Thoracic aorta (tissue), 2 donors: Measurements from ENCODE around the gene CACNA2D1. TPM values are rescaled to one million over a fixed set of nuclear protein-coding genes. Genes with fewer than 3 reads are reported as not detected.

Experiments
- ATAC-seq: fragments of 150-250 bp; one replicate; pipeline ENCODE4 v1.8.0; 2017; ENCODE audit warnings: low read depth; ENCODE audit not compliant: insufficient number of reproducible peaks, low FRiP score
- DNase-seq: peaks from one replicate; pipeline ENCODE4 v3.0.0-alpha.2; 2020; ENCODE audit warnings: low spot score
- H3K27ac ChIP-seq, 2 donors: fragments of 200-600 bp; sonication (generic); 1 replicate in 1 of 2; 2 replicates in 1 of 2; pipeline ENCODE4 v1.5.1; 2016; ENCODE audit warnings: mild to moderate bottlenecking in 2 of 2, moderate library complexity in 2 of 2
- H3K27me3 ChIP-seq: fragments of 200-600 bp; sonication (generic); replicated peaks from 2 replicates; pipeline ENCODE4 v1.6.0; 2016; ENCODE audit warnings: mild to moderate bottlenecking; ENCODE audit not compliant: insufficient read depth
- H3K36me3 ChIP-seq: fragments of 200-600 bp; sonication (generic); one replicate; pipeline ENCODE4 v1.5.1; 2016
- H3K4me1 ChIP-seq, 2 donors: fragments of 200-600 bp; sonication (generic); 1 replicate in 1 of 2; 2 replicates in 1 of 2; pipeline versions ENCODE4 v1.5.1 to v1.6.0; 2016; ENCODE audit warnings: low read depth in 2 of 2, mild to moderate bottlenecking in 1 of 2; ENCODE audit not compliant: control insufficient read depth in 1 of 2
- H3K4me3 ChIP-seq: fragments of 200-600 bp; sonication (generic); 2 replicates; pipeline ENCODE4 v1.5.1; 2016; ENCODE audit warnings: mild to moderate bottlenecking
- H3K9me3 ChIP-seq: fragments of 200-600 bp; sonication (generic); 2 replicates; pipeline ENCODE4 v1.5.1; 2016
- CTCF ChIP-seq: fragments of 200-600 bp; sonication (generic); IDR thresholded peaks from one replicate; pipeline ENCODE4 v1.5.1; 2019; ENCODE audit warnings: antibody characterized with exemption
- total RNA-seq, 2 donors: library from RNA; depleted of rRNA; stranded (reverse); fragments of >200 nt; gene quantifications; one replicate each; pipeline versions ENCODE4 v1.1.0 to v1.2.3, GENCODE V29; 2016

Gene CACNA2D1
- total RNA-seq, 2 donors from 2014 or later = 44.4 to 44.7 TPM

DNA sequence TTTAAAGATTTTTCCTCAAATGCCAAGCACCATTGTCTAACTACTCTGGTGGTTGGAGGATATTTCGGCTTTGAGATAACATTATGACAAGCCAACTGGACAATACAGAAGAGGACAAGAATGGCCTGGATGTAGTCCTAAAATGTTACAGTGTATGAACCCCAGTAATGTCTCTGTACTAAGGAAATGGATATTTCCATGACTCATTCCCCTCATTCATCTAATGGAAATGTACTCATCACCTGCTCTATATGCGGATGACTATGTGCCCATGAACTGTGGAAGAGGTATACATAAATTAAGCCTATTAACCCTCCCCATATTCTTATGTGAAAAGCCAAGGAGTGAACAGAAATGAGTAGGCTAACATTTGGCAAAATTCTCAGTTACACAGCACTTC, 207.9 kb downstream of the CACNA2D1 start:
- no peak overlapping the region for H3K27ac ChIP-seq
- H3K4me1 ChIP-seq = no peaks in the 10 kb centered on the region
- DNase-seq (no peak), ATAC-seq (no peak)
- H3K36me3 ChIP-seq = no peaks in the 10 kb centered on the region
- no peaks in the 10 kb centered on the region for H3K27me3 ChIP-seq
- no peak overlapping the region for H3K4me3 ChIP-seq
- H3K9me3 ChIP-seq = no peaks in the 10 kb centered on the region
- TF ChIP-seq CTCF = no peak

DNA sequence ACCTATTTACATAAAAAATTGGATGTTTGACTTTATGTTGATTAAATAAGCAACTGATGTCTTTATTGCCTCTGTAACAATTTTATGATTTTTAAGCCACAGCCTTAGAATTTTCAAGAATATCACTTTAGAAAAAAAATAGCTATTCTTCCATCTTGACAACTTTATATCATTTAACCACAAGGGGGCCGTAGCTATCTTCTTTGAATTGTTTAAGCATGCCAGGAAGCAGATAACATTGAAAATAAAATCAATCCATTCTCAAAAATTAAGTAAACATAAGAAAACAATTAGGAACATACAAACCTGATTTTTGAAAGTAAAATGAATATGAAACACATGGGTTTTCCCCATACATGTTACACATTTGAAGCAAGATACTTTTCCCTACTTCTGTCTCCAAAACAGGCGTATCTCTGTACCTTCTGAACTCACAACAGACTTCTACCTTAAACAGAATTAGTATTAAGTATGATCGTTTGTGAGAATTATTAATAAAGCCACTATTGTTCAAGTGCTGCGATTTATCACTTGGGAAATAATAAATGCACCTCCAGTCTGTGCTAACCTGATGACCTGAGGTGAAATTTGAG, 209.0 kb downstream of the CACNA2D1 start:
- H3K36me3 ChIP-seq = no peaks in the 10 kb centered on the region
- H3K27me3 ChIP-seq = no peaks in the 10 kb centered on the region
- H3K4me1 ChIP-seq = no peaks in the 10 kb centered on the region
- no peak overlapping the region for H3K27ac ChIP-seq
- DNase-seq (no peak), ATAC-seq (peak; percentile 43)
- no peak overlapping the region for H3K4me3 ChIP-seq
- peak; percentile 53 for TF ChIP-seq CTCF
- H3K9me3 ChIP-seq = no peaks in the 10 kb centered on the region

- H3K36me3 ChIP-seq = no peaks in the 10 kb centered on the region
- no peaks in the 10 kb centered on the region for H3K4me1 ChIP-seq
- no peaks in the 10 kb centered on the region for H3K27me3 ChIP-seq
- no peak for ATAC-seq
- H3K9me3 ChIP-seq = no peaks in the 10 kb centered on the region
- TF ChIP-seq CTCF = no peak
- H3K27ac ChIP-seq = no peak overlapping the region
- H3K4me3 ChIP-seq = no peak overlapping the region
- DNase-seq = no peak
Observed at GRCh38 chr7:82230811-82231581, 212.6 kb downstream of the CACNA2D1 start.

DNA sequence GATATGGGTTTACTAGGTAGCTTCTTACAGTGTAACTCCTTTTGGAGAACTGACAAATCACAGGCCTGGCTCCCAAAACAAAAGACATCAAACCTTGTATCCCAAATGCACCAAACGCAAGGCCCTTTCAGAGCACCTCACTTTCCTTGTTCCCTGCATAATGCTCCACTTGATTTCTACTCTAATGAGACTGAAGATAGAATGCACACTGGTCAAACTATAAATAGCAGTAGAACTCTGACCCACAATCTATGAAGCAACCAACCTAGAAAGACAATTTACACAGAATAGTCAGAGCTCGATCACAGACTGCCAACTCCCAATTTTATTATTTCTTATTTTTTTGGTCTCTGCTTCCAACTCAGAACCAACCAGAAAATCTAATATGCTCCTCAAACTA, 214.4 kb downstream of the CACNA2D1 start:
- no peaks in the 10 kb centered on the region for H3K27me3 ChIP-seq
- no peaks in the 10 kb centered on the region for H3K4me1 ChIP-seq
- no peak overlapping the region for H3K27ac ChIP-seq
- DNase-seq (no peak), ATAC-seq (no peak)
- H3K36me3 ChIP-seq = no peaks in the 10 kb centered on the region
- H3K4me3 ChIP-seq = no peak overlapping the region
- no peak for TF ChIP-seq CTCF
- H3K9me3 ChIP-seq = no peaks in the 10 kb centered on the region

DNA sequence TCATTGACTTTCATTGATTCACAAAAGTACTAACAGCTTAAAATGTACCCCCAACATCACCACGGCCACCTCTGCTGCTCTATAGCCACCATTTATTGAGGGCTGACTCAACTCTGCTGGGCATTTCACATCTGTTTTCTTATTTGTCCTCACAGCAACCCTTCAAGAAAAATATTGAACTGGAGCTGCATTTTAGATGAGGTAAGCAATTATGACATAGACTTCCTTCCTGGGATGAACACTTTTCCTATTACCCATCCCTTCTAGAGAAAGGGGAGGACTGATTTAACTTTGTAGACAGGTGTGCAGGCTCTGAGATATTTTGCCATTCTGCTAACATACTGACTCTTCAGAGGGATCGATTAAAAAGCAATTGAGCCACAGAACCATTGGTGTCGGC, 217.4 kb downstream of the CACNA2D1 start:
- no peak for DNase-seq
- no peak for TF ChIP-seq CTCF

More for the DNA sequence above, 217.4 kb downstream of the CACNA2D1 start:
- H3K27me3 ChIP-seq = no peaks in the 10 kb centered on the region
- no peak overlapping the region for H3K4me3 ChIP-seq
- no peaks in the 10 kb centered on the region for H3K4me1 ChIP-seq
- no peaks in the 10 kb centered on the region for H3K36me3 ChIP-seq
- H3K27ac ChIP-seq = no peak overlapping the region
- no peak for ATAC-seq
- no peaks in the 10 kb centered on the region for H3K9me3 ChIP-seq
